Erythroblast (primary cell): Measurements from ENCODE around the gene IL11.

Experiments used
- GATA1 ChIP-seq: IDR thresholded peaks from 2 replicates; pipeline ENCODE4 v1.6.1; 2011; ENCODE audit warnings: low read depth, mild to moderate bottlenecking, control low read depth, low read length, moderate library complexity
- POLR2A ChIP-seq: IDR thresholded peaks from 2 replicates; pipeline ENCODE4 v1.6.1; 2011; ENCODE audit warnings: mild to moderate bottlenecking, low read length

GRCh38 chr19:55339889-55340783, 30.1 kb downstream of the IL11 start:
- peak; percentile 4 for TF ChIP-seq POLR2A
- TF ChIP-seq GATA1 = no peak
